ENCODE measurements around the gene OCSTAMP.

Gene OCSTAMP

GRCh38 chr20:46494077-46494476 lies 56.4 kb downstream of the OCSTAMP start:
- DNase-seq = no peak
- TF ChIP-seq GATA1 (IDR thresholded peaks at IDR 0.05; ENCODE audit: low read depth, low read length) (no peak), POLR2A (IDR thresholded peaks at IDR 0.05; ENCODE audit: low read length) (no peak)

- TF ChIP-seq POLR2A (IDR thresholded peaks at IDR 0.05; ENCODE audit: low read length) (no peak), GATA1 (IDR thresholded peaks at IDR 0.05; ENCODE audit: low read depth, low read length) (no peak)
- no peak for DNase-seq
These were observed 59.1 kb downstream of the OCSTAMP start for GRCh38 chr20:46491354-46491753.
